SK-N-MC (cell line): ENCODE measurements around the gene FGFBP1.

Experiments
- EZH2 ChIP-seq: fragments of 200-600 bp; sonication (generic); IDR thresholded peaks from one replicate; pipeline ENCODE4 v1.6.1; 2017; ENCODE audit warnings: antibody characterized with exemption
- POLR2AphosphoS5 ChIP-seq: IDR thresholded peaks from 2 replicates; pipeline ENCODE4 v1.6.1; 2012; ENCODE audit warnings: mild to moderate bottlenecking, low read depth, low read length, borderline replicate concordance

- no peak for TF ChIP-seq POLR2AphosphoS5
- TF ChIP-seq EZH2, result no peak
These were observed 25.0 kb upstream of the FGFBP1 start for GRCh38 chr4:15963576-15963975.
